Cerebellar cortex (tissue), 1 donor: ENCODE data around the gene B3GNT2.
"Not testable (repeated sequence)": the region's sequence is repeated elsewhere in the genome, so short reads cannot be mapped to it uniquely, and the experiment has no call there.

Experiments used
- DNase-seq: peaks from one replicate; pipeline ENCODE4 v3.0.0-alpha.2; 2015; ENCODE audit warnings: low spot score

Gene B3GNT2

GRCh38 chr2:62185475-62186155, 10.3 kb upstream of the B3GNT2 start:
- no peak for DNase-seq

GRCh38 chr2:62186156-62186905, 9.6 kb upstream of the B3GNT2 start:
- no peak for DNase-seq

GRCh38 chr2:62187246-62187645, 8.7 kb upstream of the B3GNT2 start:
- no peak for DNase-seq

GRCh38 chr2:62188416-62188815, 7.5 kb upstream of the B3GNT2 start:
- no peak for DNase-seq

GRCh38 chr2:62189196-62189595, 6.7 kb upstream of the B3GNT2 start:
- DNase-seq, result no peak

- DNase-seq, result no peak
These were observed 3.1 kb upstream of the B3GNT2 start for GRCh38 chr2:62192811-62193210.

GRCh38 chr2:62194558-62195420, 1.1 kb upstream of the B3GNT2 start:
- DNase-seq, result no peak

GRCh38 chr2:62196278-62196901, 475 bp downstream of the B3GNT2 start:
- DNase-seq, result peak; percentile 2

GRCh38 chr2:62197011-62197924, 1.4 kb downstream of the B3GNT2 start:
- peak; percentile 5 for DNase-seq

- DNase-seq, result no peak
These were observed 2.2 kb downstream of the B3GNT2 start for GRCh38 chr2:62197925-62198633.

- not testable (repeated sequence) for DNase-seq
These were observed 2.9 kb downstream of the B3GNT2 start for GRCh38 chr2:62198854-62199253.

- no peak for DNase-seq
These were observed 3.6 kb downstream of the B3GNT2 start for GRCh38 chr2:62199392-62200125.

GRCh38 chr2:62200291-62200841, 4.5 kb downstream of the B3GNT2 start:
- DNase-seq, result no peak

- DNase-seq, result no peak
These were observed 5.0 kb downstream of the B3GNT2 start for GRCh38 chr2:62200868-62201267.

- DNase-seq, result no peak
These were observed 5.4 kb downstream of the B3GNT2 start for GRCh38 chr2:62201307-62201706.

- DNase-seq, result no peak
These were observed 6.3 kb downstream of the B3GNT2 start for GRCh38 chr2:62202019-62202722.

GRCh38 chr2:62202729-62203128, 6.8 kb downstream of the B3GNT2 start:
- no peak for DNase-seq

GRCh38 chr2:62203459-62203858, 7.5 kb downstream of the B3GNT2 start:
- DNase-seq, result no peak

- no peak for DNase-seq
These were observed 9.1 kb downstream of the B3GNT2 start for GRCh38 chr2:62204998-62205496.
